Activated T-helper 9 cell treated with anti-CD3 and anti-CD28 coated beads, Interleukin-2, amount 50 U/mL, for 16 hours (primary cell): Measurements from ENCODE around the gene USP17L11.
"Not testable (repeated sequence)": the region's sequence is repeated elsewhere in the genome, so short reads cannot be mapped to it uniquely, and the experiment has no call there.

Experiments
- DNase-seq: peaks from one replicate; pipeline ENCODE4 v3.0.0-alpha.2; 2020; ENCODE audit warnings: low read depth

Gene USP17L11, protein sequence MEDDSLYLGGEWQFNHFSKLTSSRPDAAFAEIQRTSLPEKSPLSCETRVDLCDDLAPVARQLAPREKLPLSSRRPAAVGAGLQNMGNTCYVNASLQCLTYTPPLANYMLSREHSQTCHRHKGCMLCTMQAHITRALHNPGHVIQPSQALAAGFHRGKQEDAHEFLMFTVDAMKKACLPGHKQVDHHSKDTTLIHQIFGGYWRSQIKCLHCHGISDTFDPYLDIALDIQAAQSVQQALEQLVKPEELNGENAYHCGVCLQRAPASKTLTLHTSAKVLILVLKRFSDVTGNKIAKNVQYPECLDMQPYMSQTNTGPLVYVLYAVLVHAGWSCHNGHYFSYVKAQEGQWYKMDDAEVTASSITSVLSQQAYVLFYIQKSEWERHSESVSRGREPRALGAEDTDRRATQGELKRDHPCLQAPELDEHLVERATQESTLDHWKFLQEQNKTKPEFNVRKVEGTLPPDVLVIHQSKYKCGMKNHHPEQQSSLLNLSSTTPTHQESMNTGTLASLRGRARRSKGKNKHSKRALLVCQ

DNA sequence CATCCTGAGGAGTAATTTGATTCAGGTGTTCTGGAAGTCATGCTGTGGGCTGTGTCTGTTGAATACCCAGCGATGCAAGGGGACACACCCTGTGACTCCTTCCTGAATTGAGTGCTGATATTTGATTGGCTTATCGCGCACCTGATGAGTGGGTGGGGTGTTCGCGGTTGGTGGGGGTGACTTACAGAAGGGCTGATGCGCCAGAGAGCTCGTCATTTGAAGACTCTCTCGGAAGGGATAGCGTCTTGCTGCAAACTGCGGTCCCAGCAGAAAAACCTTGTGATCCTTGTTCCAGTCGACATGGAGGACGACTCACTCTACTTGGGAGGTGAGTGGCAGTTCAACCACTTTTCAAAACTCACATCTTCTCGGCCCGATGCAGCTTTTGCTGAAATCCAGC is at the start of gene USP17L11:
TSS of gene USP17L11 (plus strand) at position 301 of the 400 bp plus-strand sequence. CDS start at position 301, 0 bp downstream.
- not testable (repeated sequence) for DNase-seq

DNA sequence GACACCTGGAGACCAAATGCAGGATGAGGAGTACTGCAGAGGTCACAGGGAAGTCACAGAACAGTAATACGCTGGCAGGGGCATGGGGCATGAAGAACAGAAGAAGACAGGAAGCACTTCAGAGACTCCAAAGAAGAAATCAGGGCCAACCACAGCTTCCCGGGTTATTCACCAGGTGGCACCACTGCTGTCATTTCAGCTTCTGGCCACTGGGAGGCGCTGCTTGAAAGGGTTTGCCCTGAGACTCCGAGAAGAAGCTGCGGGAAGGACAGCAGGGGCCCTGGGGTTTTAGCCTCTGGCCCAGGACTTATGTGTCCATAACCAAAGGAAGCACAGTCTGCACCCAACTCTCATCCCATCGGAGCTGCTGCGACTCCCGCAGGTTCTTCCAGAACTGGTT is 49.2 kb upstream of the USP17L11 start:
- DNase-seq: not testable (repeated sequence)

DNA sequence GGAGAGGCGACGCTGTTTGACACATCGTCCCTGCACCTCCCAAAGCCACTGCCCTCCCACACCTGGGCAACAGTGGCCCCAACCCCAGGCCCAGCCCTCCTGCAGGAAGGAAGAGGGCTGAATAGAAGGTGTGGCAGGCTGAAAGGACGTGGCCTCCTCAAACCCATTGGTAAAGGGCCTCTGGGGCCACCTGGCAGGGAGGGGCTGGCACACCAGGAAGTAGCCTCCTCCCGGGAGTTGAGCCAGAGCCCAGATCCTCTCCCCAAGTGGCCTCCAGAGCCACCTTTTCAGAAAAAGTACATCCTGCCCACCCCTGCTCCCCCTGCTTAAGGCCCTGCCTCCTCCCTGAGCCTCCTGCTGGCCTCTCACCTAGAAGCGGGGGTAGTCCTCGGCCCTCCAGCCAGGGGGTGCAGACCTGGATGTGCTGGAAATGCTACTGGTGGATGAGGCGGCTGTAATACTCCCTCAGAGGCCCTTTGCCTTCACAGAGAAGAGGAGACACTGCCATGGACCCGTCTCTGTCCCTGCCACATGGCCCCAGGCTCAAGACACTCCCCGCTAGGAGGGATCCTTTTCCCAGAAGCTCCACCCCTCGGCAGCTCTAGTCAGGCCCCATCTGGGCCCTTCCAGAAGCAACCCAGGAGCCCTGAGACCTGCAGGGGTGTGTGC is 45.3 kb upstream of the USP17L11 start, which contains the start of gene FAM90A26:
TSS of gene FAM90A26 (plus strand) at position 619 of the 669 bp plus-strand sequence. CDS start 2,764 bp downstream, outside the sequence.
- DNase-seq: not testable (repeated sequence)

DNA sequence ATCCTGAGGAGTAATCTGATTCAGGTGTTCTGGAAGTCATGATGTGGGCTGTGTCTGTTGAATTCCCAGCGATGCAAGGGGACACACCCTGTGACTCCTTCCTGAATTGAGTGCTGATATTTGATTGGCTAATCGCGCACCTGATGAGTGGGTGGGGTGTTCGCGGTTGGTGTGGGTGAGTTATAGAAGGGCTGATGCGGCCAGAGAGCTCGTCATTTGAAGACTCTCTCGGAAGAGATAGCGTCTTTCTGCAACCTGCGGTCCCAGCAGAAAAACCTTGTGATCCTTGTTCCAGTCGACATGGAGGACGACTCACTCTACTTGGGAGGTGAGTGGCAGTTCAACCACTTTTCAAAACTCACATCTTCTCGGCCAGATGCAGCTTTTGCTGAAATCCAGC is 4.8 kb upstream of the USP17L11 start, which contains the start of gene USP17L10:
TSS of gene USP17L10 (plus strand) at position 301 of the 400 bp plus-strand sequence. CDS start at position 301, 0 bp downstream.
- DNase-seq: not testable (repeated sequence)

DNA sequence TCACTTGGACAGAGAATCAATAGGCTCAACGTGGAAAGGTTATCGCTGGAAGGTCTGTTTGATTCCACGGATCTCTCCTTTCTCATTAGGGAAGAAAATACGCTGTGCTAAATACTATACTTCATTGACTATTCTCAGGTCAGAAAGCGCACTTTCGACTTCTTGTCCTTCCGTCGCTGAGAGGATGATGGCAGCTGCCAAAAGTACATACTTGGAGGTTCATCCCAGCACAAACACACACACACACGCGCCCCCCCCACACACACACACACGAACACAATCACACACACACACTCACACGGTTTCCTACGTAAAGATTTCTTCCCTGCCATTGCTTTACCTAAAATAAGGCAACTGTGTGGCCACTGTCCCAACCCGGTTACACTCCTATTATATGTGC is 504 bp upstream of the USP17L11 start:
- DNase-seq: not testable (repeated sequence)

DNA sequence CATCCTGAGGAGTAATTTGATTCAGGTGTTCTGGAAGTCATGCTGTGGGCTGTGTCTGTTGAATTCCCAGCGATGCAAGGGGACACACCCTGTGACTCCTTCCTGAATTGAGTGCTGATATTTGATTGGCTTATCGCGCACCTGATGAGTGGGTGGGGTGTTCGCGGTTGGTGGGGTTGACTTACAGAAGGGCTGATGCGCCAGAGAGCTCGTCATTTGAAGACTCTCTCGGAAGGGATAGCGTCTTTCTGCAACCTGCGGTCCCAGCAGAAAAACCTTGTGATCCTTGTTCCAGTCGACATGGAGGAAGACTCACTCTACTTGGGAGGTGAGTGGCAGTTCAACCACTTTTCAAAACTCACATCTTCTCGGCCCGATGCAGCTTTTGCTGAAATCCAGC is 4.6 kb downstream of the USP17L11 start, which contains the start of gene USP17L12:
TSS of gene USP17L12 (plus strand) at position 301 of the 400 bp plus-strand sequence. CDS start at position 301, 0 bp downstream.
- not testable (repeated sequence) for DNase-seq

DNA sequence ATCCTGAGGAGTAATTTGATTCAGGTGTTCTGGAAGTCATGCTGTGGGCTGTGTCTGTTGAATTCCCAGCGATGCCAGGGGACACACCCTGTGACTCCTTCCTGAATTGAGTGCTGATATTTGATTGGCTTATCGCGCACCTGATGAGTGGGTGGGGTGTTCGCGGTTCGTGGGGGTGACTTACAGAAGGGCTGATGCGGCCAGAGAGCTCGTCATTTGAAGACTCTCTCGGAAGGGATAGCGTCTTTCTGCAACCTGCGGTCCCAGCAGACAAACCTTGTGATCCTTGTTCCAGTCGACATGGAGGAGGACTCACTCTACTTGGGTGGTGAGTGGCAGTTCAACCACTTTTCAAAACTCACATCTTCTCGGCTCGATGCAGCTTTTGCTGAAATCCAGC is 9.4 kb downstream of the USP17L11 start, which contains the start of gene USP17L13:
TSS of gene USP17L13 (plus strand) at position 301 of the 400 bp plus-strand sequence. CDS start at position 301, 0 bp downstream.
- DNase-seq: not testable (repeated sequence)

DNA sequence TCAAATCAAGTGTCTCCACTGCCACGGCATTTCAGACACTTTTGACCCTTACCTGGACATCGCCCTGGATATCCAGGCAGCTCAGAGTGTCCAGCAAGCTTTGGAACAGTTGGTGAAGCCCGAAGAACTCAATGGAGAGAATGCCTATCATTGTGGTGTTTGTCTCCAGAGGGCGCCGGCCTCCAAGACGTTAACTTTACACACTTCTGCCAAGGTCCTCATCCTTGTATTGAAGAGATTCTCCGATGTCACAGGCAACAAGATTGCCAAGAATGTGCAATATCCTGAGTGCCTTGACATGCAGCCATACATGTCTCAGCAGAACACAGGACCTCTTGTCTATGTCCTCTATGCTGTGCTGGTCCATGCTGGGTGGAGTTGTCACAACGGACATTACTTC is 15.0 kb downstream of the USP17L11 start:
- not testable (repeated sequence) for DNase-seq

DNA sequence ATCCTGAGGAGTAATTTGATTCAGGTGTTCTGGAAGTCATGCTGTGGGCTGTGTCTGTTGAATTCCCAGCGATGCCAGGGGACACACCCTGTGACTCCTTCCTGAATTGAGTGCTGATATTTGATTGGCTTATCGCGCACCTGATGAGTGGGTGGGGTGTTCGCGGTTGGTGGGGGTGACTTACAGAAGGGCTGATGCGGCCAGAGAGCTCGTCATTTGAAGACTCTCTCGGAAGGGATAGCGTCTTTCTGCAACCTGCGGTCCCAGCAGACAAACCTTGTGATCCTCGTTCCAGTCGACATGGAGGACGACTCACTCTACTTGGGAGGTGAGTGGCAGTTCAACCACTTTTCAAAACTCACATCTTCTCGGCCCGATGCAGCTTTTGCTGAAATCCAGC is 18.9 kb downstream of the USP17L11 start, which contains the start of gene USP17L15:
TSS of gene USP17L15 (plus strand) at position 301 of the 400 bp plus-strand sequence. CDS start at position 301, 0 bp downstream.
- not testable (repeated sequence) for DNase-seq

DNA sequence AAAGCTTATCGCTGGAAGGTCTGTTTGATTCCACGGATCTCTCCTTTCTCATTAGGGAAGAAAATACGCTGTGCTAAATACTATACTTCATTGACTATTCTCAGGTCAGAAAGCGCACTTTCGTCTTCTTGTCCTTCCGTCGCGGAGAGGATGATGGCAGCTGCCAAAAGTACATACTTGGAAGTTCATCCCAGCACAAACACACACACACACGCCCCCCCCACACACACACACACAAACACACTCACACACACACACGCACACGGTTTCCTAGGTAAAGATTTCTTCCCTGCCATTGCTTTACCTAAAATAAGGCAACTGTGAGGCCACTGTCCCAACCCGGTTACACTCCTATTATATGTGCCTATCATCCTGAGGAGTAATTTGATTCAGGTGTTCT is 23.3 kb downstream of the USP17L11 start:
- not testable (repeated sequence) for DNase-seq

DNA sequence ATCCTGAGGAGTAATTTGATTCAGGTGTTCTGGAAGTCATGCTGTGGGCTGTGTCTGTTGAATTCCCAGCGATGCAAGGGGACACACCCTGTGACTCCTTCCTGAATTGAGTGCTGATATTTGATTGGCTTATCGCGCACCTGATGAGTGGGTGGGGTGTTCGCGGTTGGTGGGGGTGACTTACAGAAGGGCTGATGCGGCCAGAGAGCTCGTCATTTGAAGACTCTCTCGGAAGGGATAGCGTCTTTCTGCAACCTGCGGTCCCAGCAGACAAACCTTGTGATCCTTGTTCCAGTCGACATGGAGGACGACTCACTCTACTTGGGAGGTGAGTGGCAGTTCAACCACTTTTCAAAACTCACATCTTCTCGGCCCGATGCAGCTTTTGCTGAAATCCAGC is 28.4 kb downstream of the USP17L11 start, which contains the start of gene USP17L17:
TSS of gene USP17L17 (plus strand) at position 301 of the 400 bp plus-strand sequence. CDS start at position 301, 0 bp downstream.
- not testable (repeated sequence) for DNase-seq

DNA sequence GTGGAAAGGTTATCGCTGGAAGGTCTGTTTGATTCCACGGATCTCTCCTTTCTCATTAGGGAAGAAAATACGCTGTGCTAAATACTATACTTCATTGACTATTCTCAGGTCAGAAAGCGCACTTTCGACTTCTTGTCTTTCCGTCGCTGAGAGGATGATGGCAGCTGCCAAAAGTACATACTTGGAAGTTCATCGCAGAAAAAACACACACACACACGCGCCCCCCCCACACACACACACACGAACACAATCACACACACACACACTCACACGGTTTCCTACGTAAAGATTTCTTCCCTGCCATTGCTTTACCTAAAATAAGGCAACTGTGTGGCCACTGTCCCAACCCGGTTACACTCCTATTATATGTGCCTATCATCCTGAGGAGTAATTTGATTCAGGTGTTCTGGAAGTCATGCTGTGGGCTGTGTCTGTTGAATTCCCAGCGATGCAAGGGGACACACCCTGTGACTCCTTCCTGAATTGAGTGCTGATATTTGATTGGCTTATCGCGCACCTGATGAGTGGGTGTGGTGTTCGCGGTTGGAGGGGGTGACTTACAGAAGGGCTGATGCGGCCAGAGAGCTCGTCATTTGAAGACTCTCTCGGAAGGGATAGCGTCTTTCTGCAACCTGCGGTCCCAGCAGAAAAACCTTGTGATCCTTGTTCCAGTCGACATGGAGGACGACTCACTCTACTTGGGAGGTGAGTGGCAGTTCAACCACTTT is 32.9 kb downstream of the USP17L11 start, which contains the start of gene USP17L18:
TSS of gene USP17L18 (plus strand) at position 678 of the 728 bp plus-strand sequence. CDS start at position 678, 0 bp downstream.
- peak; percentile 1 for DNase-seq

DNA sequence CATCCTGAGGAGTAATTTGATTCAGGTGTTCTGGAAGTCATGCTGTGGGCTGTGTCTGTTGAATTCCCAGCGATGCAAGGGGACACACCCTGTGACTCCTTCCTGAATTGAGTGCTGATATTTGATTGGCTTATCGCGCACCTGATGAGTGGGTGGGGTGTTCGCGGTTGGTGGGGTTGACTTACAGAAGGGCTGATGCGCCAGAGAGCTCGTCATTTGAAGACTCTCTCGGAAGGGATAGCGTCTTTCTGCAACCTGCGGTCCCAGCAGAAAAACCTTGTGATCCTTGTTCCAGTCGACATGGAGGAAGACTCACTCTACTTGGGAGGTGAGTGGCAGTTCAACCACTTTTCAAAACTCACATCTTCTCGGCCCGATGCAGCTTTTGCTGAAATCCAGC is 37.9 kb downstream of the USP17L11 start, which contains the start of gene USP17L19:
TSS of gene USP17L19 (plus strand) at position 301 of the 400 bp plus-strand sequence. CDS start at position 301, 0 bp downstream.
- DNase-seq: not testable (repeated sequence)

DNA sequence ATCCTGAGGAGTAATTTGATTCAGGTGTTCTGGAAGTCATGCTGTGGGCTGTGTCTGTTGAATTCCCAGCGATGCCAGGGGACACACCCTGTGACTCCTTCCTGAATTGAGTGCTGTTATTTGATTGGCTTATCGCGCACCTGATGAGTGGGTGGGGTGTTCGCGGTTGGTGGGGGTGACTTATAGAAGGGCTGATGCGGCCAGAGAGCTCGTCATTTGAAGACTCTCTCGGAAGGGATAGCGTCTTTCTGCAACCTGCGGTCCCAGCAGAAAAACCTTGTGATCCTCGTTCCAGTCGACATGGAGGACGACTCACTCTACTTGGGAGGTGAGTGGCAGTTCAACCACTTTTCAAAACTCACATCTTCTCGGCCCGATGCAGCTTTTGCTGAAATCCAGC is 42.6 kb downstream of the USP17L11 start, which contains the start of gene USP17L20:
TSS of gene USP17L20 (plus strand) at position 301 of the 400 bp plus-strand sequence. CDS start at position 301, 0 bp downstream.
- not testable (repeated sequence) for DNase-seq

DNA sequence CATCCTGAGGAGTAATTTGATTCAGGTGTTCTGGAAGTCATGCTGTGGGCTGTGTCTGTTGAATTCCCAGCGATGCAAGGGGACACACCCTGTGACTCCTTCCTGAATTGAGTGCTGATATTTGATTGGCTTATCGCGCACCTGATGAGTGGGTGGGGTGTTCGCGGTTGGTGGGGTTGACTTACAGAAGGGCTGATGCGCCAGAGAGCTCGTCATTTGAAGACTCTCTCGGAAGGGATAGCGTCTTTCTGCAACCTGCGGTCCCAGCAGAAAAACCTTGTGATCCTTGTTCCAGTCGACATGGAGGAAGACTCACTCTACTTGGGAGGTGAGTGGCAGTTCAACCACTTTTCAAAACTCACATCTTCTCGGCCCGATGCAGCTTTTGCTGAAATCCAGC is 47.4 kb downstream of the USP17L11 start, which contains the start of gene USP17L21:
TSS of gene USP17L21 (plus strand) at position 301 of the 400 bp plus-strand sequence. CDS start at position 301, 0 bp downstream.
- not testable (repeated sequence) for DNase-seq
